HL-60 (cell line): Measurements from ENCODE around the gene CYP2R1.
A peak's percentile ranks its signal among the peaks of the same experiment; 100 is the strongest.

Source experiments
- DNase-seq, 2 experiments: peaks; one replicate each; pipeline ENCODE4 v3.0.0-alpha.2; 2010 to 2020; ENCODE audit warnings: low read depth in 1 of 2, low spot score in 1 of 2
- H3K27ac ChIP-seq: fragments of 250-450 bp; sonication (Bioruptor Pico); replicated peaks from 2 replicates; pipeline ENCODE4 v1.5.1; 2020; ENCODE audit warnings: mild to moderate bottlenecking, moderate library complexity
- H3K27me3 ChIP-seq: fragments of 250-450 bp; sonication (Bioruptor Pico); 2 replicates; pipeline ENCODE4 v1.5.1; 2021; ENCODE audit warnings: mild to moderate bottlenecking, moderate library complexity; ENCODE audit not compliant: insufficient read depth, poor library complexity, severe bottlenecking
- H3K4me3 ChIP-seq: replicated peaks from 2 replicates; pipeline ENCODE4 v1.5.1; 2011; ENCODE audit warnings: mild to moderate bottlenecking, control low read depth, low read length; ENCODE audit not compliant: insufficient read depth
- CTCF ChIP-seq: IDR thresholded peaks from one replicate; pipeline ENCODE4 v1.5.1; 2011; ENCODE audit warnings: low read length, control low read depth, inconsistent platforms; ENCODE audit not compliant: insufficient read depth
- GABPA ChIP-seq: IDR thresholded peaks from 2 replicates; pipeline ENCODE4 v1.6.1; 2012; ENCODE audit warnings: low read depth
- POLR2AphosphoS5 ChIP-seq: IDR thresholded peaks from 2 replicates; pipeline ENCODE4 v1.6.1; 2012; ENCODE audit warnings: low read depth
- SPI1 ChIP-seq: IDR thresholded peaks from 2 replicates; pipeline ENCODE4 v1.6.1; 2012; ENCODE audit warnings: low read depth, mild to moderate bottlenecking, borderline replicate concordance
- TF ChIP-seq, protein P1 (sequence below): IDR thresholded peaks from 2 replicates; pipeline ENCODE4 v1.6.1; 2012; ENCODE audit warnings: low read depth; ENCODE audit not compliant: insufficient replicate concordance

Gene CYP2R1

GRCh38 chr11:14892577-14892976 is 546 bp upstream of the CYP2R1 start:
- Histone ChIP-seq H3K27ac (no peak overlapping the region), H3K4me3 (peak overlapping the region; percentile 79), H3K27me3 (no peaks in the 10 kb centered on the region)
- TF ChIP-seq CTCF (no peak), SPI1 (no peak), POLR2AphosphoS5 (no peak), GABPA (no peak)
- TF ChIP-seq, protein P1, sequence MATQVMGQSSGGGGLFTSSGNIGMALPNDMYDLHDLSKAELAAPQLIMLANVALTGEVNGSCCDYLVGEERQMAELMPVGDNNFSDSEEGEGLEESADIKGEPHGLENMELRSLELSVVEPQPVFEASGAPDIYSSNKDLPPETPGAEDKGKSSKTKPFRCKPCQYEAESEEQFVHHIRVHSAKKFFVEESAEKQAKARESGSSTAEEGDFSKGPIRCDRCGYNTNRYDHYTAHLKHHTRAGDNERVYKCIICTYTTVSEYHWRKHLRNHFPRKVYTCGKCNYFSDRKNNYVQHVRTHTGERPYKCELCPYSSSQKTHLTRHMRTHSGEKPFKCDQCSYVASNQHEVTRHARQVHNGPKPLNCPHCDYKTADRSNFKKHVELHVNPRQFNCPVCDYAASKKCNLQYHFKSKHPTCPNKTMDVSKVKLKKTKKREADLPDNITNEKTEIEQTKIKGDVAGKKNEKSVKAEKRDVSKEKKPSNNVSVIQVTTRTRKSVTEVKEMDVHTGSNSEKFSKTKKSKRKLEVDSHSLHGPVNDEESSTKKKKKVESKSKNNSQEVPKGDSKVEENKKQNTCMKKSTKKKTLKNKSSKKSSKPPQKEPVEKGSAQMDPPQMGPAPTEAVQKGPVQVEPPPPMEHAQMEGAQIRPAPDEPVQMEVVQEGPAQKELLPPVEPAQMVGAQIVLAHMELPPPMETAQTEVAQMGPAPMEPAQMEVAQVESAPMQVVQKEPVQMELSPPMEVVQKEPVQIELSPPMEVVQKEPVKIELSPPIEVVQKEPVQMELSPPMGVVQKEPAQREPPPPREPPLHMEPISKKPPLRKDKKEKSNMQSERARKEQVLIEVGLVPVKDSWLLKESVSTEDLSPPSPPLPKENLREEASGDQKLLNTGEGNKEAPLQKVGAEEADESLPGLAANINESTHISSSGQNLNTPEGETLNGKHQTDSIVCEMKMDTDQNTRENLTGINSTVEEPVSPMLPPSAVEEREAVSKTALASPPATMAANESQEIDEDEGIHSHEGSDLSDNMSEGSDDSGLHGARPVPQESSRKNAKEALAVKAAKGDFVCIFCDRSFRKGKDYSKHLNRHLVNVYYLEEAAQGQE = no peak
- DNase-seq = no peak

GRCh38 chr11:14891143-14892035 is 642 bp downstream of the CYP2R1 start:
- TF ChIP-seq, protein P1 = peak; percentile 34
- TF ChIP-seq CTCF (no peak), POLR2AphosphoS5 (peak; percentile 70; the same call in 1 of the 2 replicates)
- peak; percentile 76 to 89 for DNase-seq
- Histone ChIP-seq H3K27ac (peak overlapping the region; percentile 79), H3K4me3 (peak overlapping the region; percentile 79), H3K27me3 (no peaks in the 10 kb centered on the region)

DNA sequence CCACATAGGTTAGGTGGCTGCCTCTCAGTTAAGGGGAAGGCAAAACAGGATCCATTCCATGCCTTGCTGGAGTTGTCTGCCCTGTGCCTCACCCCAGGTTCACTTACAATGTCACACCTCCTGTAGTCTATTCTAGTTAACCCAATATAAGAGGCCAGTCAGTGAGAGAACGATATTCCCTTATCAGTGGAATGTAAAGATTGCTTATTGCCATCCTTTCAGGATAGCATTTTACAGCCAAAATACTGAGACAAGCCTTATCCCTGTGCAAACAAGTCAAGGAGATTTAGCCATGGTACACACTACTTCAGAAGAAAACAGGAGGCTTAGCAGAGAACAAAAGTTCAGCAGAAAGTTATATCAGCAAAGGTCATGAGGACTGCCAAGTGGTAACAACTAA is 5.5 kb downstream of the CYP2R1 start:
- TF ChIP-seq GABPA = no peak
- no peak for TF ChIP-seq POLR2AphosphoS5
- no peak for TF ChIP-seq SPI1
- TF ChIP-seq, protein P1 = no peak
- TF ChIP-seq CTCF = no peak
- no peak overlapping the region for H3K27ac ChIP-seq
- no peaks in the 10 kb centered on the region for H3K27me3 ChIP-seq
- DNase-seq = no peak
- H3K4me3 ChIP-seq = no peak overlapping the region
